Cerebellar cortex (tissue), 1 donor: Measurements from ENCODE around the gene LOC128125822.

Experiments
- DNase-seq: peaks from one replicate; pipeline ENCODE4 v3.0.0-alpha.2; 2015; ENCODE audit warnings: low spot score

Gene LOC128125822

GRCh38 chr6:63556369-63556768 lies 15.9 kb upstream of the LOC128125822 start:
- no peak for DNase-seq

- DNase-seq: no peak
Observed at GRCh38 chr6:63558278-63558677, 14.0 kb upstream of the LOC128125822 start.

DNA sequence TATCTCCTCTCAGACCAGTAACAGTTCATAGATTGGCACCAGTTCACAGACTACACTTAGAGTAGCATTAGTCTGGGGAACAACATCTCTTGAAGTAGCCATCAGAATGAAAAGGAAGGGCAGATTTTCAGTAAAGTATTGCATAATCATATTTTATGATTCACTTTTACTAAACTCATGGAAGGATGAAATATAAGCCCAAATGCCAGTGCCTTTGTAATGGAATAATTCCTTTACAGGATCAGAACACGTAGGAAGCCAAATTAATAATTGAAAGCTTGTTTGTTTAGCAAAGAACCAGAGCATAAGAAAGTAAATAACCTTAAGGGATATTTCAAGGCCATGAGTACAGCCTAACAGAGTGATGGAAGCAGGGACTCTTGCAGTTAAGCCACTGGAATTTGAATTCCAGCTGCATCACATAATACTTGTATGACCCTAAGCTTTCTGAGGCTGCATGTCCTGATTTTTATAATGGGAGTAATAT lies 11.4 kb upstream of the LOC128125822 start:
- DNase-seq: no peak

DNA sequence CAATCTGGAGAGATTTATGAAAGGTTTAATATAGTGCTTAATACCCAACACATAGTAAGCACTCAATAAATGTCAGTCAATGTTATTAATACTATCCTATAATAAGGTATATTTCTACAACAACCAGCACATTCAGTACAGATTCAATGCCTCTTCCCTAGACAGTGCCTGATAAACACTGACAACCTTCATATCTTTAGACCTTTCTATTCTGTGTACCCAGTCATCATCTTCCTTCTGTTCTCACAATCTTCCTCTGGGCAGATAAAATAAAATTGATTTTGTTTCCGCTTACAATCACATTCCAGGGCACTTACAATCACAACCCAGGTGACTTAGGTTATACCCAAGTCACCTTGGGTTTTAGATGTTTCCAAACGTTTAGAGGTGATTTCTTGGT lies 11.0 kb upstream of the LOC128125822 start:
- no peak for DNase-seq

DNA sequence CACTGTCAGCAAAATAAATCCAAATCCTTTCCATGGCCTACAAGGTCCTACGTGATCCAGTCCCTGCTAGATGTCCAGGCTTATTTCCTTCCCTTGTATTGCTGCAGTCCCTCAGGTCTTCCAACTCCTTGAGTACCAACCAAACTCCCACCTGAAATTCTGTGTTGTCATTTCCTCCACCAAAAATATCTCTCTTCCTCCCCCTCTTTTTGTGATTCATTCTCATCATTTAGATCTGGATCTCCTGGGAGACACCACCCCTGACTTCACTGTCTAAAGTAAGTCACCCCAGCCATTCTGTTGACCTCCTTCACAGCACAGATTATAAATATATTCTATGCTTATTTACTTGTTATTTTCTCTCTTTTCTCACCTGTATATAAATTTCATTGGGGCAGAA lies 9.0 kb upstream of the LOC128125822 start:
- DNase-seq: no peak

- DNase-seq: no peak
Observed at GRCh38 chr6:63565058-63565726, 7.1 kb upstream of the LOC128125822 start.

- DNase-seq: no peak
Observed at GRCh38 chr6:63565727-63566596, 6.3 kb upstream of the LOC128125822 start.

DNA sequence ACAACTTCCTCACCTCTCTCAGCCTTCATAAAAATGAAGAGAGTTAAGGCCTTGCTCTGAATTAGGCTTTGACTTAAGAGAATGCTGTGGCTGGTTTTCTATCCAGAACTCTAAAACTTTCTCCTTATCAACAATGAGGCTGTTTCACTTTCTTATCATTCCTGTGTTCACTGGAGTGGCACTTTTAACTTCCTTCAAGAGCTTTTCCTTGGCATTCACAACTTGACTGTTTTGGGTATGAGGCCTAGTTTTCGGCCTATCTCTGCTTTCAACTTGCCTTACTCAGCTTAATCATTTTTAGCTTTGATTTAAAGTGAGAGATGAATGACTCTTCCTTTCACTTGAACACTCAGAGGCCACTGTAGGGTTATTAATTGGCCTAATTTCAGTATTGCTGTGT lies 4.3 kb upstream of the LOC128125822 start:
- no peak for DNase-seq

DNA sequence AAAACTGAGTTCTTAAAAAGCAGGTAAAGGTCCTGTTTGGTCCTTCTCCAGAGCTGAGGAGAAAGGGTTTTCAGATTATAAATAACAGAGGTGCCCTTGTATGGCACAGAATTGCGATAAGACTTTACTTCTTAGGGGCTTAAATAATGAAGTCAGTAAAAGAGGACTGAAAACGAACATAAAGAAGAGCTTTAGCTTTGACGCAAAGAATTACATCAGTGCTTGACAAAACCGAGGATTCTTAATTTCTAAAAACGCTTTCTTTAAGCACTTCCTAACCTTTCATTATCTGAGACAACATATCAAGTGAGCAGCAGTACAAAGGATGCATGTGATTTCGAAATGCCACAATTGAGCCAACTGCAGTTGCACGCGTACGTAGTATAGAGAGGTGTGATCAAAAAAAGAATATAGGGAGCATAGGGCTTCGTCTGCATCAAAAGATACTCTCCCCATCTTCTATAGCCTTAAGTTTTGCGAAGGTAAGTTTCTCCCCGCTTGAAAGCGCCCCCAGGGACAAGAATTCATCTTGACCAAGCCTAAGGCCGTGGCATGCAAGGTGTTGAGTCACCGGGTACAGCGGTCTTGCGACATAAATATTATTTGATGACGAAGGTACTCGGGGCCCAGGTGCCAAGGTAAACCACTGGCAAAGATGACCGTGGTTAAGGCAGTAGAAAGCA lies 778 bp upstream of the LOC128125822 start:
- no peak for DNase-seq

- no peak for DNase-seq
Observed at GRCh38 chr6:63572747-63573075, 431 bp downstream of the LOC128125822 start.

DNA sequence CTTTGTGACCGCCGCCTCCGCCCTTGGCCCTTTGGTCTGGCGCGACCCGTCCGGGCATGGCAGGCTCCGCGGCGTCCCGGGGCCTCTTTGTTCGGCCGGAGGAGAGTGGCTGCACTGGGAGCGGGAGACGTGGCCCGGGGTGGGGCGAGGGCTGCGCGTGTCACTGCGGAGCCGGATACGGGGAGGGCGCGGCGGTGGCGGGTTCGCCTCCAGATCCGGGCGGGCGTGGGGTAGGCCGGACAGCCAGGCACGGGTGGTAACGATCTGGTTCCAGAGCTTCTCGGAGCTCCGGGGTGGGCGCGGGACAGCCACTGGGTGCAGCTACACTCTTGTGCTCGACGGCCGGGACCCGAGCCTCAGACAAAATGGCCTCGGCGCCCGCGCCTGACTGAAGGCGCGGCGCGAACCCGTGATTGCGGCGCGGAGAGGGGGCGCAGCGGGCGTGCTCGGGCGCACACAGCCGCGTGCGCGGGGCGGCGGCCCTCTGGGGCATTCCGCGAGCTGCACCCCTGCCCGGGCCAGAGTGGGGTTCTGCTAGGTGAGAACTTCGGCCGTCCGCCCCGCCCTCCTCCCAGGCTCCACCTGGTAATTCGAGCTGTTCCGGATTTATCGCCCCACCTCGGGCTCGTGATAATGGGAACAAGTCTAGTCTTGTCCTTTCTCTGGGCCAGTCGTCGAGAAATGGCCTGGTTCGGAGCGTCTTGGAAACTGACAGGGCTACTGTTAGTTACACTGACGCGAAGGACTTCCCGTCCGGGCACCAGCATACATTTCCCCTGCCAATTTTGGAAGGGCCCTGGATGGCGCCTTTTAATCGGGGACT lies 1.0 kb downstream of the LOC128125822 start:
- DNase-seq: peak; percentile 78

DNA sequence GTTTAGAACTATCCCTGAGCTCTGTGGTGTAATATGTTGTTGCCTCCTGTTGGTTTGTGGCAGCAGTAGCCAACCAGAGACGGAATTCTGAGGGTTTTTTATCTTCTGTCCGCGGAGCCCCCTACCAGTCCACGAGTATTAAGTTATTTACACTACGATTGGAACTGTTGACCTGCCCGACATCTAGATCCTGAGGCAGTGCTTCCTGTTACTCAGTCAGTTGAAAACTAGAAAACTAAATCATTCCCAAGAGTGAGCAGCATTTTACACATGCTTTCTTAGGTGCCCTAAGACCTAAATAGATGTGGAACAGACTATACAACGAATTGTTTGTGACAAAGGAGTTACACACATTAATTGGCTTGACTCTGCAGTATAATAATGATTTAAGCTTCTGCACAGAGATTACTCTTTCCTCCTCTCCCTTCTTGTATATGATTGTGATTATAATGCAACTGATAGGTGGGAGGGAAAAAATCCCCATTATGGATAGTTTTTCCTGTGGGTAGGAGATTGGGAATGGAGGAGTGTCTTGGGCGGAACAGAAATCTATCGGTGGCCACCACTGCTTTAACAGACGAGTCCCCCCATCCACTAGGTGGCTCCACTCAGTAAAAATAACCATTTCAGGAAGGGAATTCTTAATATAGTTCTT lies 1.7 kb downstream of the LOC128125822 start:
- peak; percentile 42 for DNase-seq

DNA sequence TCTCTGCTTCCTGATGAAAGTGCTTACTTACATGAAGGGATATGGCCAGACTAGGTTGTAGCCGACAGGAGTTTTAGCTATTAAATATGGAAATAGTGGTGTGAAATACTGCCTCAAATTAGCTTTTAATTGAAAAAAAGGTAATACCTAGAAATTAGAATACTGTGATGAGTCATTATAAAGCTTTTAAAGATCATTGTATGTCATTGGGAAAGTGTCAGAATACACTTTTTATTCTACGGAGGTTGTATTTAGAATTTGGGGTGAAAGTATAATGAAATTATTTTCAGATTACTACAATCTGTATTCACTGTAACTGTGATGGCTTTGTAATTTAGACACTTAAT lies 2.2 kb downstream of the LOC128125822 start:
- no peak for DNase-seq

DNA sequence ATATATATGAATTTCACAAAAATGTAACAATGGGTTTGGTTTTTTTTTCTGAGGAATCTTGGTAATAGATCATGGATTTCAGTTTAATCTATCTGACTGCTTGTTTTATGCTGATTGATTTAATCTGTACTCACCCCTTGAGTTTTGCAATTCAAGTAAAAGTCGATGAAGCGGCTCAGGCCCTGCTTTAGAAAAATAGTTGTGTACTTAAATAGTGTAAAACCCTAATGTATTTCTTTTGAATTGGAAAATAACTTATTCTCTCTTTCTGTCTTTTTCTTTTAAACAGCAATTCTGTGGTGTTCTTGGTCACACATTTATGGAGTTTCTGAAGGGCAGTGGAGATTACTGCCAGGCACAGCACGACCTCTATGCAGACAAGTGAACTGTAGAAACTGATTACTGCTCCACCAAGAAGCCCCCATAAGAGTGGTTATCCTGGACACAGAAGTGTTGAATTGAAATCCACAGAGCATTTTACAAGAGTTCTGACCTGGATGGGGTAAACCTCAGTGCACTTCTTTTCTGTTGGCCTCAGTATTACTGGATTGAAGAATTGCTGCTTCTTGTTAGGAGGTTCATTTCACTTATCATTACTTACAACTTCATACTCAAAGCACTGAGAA lies 4.0 kb downstream of the LOC128125822 start:
- no peak for DNase-seq

DNA sequence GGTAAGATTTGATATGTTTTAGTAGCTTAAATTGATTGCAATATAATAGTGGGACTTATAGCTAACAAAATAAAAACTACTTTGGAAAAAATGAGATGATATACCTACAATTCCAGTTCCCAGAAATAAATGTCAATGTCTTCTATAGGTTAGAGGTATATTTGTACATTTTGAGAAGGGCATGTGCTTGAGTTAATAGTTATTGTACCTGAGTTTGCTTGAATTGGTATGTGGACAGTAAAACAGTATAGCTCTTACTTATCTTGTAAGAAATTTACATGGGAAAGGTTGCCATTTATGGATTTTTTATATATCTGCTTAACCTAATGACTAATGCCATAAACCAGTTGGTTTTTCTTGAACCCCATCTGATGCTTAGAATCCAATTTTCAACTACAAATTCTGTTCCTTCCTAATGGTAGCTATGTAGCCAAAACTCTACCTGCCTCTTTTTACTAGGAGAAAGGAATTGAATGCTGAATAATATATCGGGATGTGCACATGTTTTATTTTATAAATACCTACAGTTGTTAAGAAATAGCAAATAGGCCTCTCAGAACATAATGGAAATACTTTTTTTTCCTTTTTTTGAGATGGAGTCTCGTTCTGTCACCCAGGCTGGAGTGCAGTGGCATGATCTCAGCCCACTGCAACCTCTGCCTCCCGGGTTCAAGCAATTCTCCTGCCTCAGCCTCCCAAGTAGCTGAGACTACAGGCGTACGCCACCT lies 4.9 kb downstream of the LOC128125822 start:
- no peak for DNase-seq

GRCh38 chr6:63578757-63579156 lies 6.5 kb downstream of the LOC128125822 start:
- no peak for DNase-seq

DNA sequence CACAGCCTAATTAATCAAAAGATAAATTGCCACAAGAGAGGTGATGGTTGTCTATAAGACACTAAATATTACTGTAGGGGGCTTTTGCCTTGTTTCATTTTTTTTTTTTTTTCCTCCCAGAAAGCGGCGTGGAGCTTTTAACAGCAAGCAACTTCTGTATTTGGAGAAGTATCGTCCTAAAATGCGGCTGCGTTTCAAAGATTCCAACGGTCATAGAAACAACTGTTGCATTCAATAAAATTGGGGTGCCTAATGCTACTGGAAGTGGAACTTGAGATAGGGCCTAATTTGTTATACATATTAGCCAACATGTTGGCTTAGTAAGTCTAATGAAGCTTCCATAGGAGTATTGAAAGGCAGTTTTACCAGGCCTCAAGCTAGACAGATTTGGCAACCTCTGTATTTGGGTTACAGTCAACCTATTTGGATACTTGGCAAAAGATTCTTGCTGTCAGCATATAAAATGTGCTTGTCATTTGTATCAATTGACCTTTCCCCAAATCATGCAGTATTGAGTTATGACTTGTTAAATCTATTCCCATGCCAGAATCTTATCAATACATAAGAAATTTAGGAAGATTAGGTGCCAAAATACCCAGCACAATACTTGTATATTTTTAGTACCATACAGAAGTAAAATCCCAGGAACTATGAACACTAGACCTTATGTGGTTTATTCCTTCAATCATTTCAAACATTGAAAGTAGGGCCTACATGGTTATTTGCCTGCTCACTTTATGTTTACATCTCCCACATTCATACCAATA lies 7.8 kb downstream of the LOC128125822 start:
- no peak for DNase-seq

DNA sequence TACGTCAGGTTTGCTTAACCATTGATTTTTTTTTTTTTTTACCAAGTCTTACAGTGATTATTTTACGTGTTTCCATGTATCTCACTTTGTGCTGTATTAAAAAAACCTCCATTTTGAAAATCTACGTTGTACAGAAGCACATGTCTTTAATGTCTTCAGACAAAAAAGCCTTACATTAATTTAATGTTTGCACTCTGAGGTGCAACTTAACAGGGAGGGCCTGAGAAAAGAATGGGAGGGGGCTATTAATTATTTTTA lies 8.4 kb downstream of the LOC128125822 start:
- DNase-seq: no peak

GRCh38 chr6:63581355-63582013 lies 9.2 kb downstream of the LOC128125822 start:
- no peak for DNase-seq
